Duodenal mucosa (tissue), 2 donors: ENCODE measurements around the gene ITPR1.

ENCODE experiments used
- H3K27ac ChIP-seq: one replicate; pipeline ENCODE4 v1.7.0; 2013; ENCODE audit warnings: low read depth, low read length
- H3K27me3 ChIP-seq, 2 donors: one replicate each; pipeline ENCODE4 v1.7.0; 2013; ENCODE audit warnings: low read length in 2 of 2, control low read depth in 1 of 2; ENCODE audit not compliant: insufficient read depth in 2 of 2, control insufficient read depth in 1 of 2
- H3K36me3 ChIP-seq, 2 donors: one replicate each; pipeline ENCODE4 v1.7.0; 2013; ENCODE audit warnings: low read length in 2 of 2, control low read depth in 1 of 2; ENCODE audit not compliant: insufficient read depth in 2 of 2, control insufficient read depth in 1 of 2
- H3K4me1 ChIP-seq, 2 donors: one replicate each; pipeline ENCODE4 v1.7.0; 2013; ENCODE audit warnings: low read length in 2 of 2, control low read depth in 1 of 2; ENCODE audit not compliant: insufficient read depth in 2 of 2, control insufficient read depth in 1 of 2
- H3K4me3 ChIP-seq, 2 donors: one replicate each; pipeline ENCODE4 v1.7.0; 2013; ENCODE audit warnings: low read length in 2 of 2, low read depth in 1 of 2
- H3K9ac ChIP-seq, 2 donors: one replicate each; pipeline ENCODE4 v1.7.0; 2013; ENCODE audit warnings: low read length in 2 of 2, low read depth in 1 of 2
- H3K9me3 ChIP-seq, 2 donors: one replicate each; pipeline ENCODE4 v1.7.0; 2013; ENCODE audit warnings: low read length in 2 of 2, control low read depth in 1 of 2; ENCODE audit not compliant: control insufficient read depth in 1 of 2

ITPR1 gene

GRCh38 chr3:4882548-4882947 is 389.4 kb downstream of the ITPR1 start:
- Histone ChIP-seq H3K27ac (no peak overlapping the region), H3K9ac (no peak overlapping the region), H3K9me3 (no peaks in the 10 kb centered on the region), H3K36me3 (no peaks in the 10 kb centered on the region), H3K4me3 (no peak overlapping the region), H3K4me1 (no peaks in the 10 kb centered on the region), H3K27me3 (no peaks in the 10 kb centered on the region)

GRCh38 chr3:4883011-4883410 is 389.9 kb downstream of the ITPR1 start:
- no peak overlapping the region for H3K27ac ChIP-seq
- no peaks in the 10 kb centered on the region for H3K4me1 ChIP-seq
- H3K4me3 ChIP-seq, result no peak overlapping the region
- H3K9me3 ChIP-seq, result no peaks in the 10 kb centered on the region
- no peaks in the 10 kb centered on the region for H3K27me3 ChIP-seq
- no peak overlapping the region for H3K9ac ChIP-seq
- no peaks in the 10 kb centered on the region for H3K36me3 ChIP-seq

- Histone ChIP-seq H3K4me3 (no peak overlapping the region), H3K9ac (no peak overlapping the region), H3K27ac (no peak overlapping the region), H3K4me1 (peaks cover 4 to 9% of the 10 kb centered on the region in 2 donors), H3K36me3 (no peaks in the 10 kb centered on the region), H3K27me3 (no peaks in the 10 kb centered on the region), H3K9me3 (no peaks in the 10 kb centered on the region)
Measured at GRCh38 chr3:4884888-4885287, 391.7 kb downstream of the ITPR1 start.

DNA sequence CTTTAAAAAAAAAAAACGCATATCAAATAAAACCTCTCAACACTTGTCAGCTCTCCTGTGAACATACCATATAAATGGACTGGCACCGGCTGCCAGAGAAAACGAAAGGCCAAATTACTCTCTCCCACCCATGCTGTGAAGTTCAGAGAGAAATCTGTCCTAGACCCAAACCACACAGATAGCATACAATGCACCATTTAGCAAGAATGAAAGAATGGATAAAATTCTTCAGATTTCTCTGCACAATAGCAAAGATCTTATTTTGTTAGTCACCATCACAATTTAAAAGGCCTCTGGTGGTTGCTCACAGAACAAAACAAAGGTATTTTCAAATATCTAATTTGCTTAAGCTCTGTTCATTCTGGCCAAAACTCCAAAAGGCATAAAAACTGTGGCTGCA is 392.2 kb downstream of the ITPR1 start:
- peaks cover 4 to 10% of the 10 kb centered on the region in 2 donors for H3K4me1 ChIP-seq
- H3K9me3 ChIP-seq, result no peaks in the 10 kb centered on the region
- no peak overlapping the region for H3K27ac ChIP-seq
- H3K36me3 ChIP-seq, result no peaks in the 10 kb centered on the region
- H3K4me3 ChIP-seq, result no peak overlapping the region
- no peaks in the 10 kb centered on the region for H3K27me3 ChIP-seq
- no peak overlapping the region for H3K9ac ChIP-seq

- Histone ChIP-seq H3K27me3 (no peaks in the 10 kb centered on the region), H3K4me1 (peaks cover 4 to 10% of the 10 kb centered on the region in 2 donors), H3K9ac (no peak overlapping the region), H3K9me3 (no peaks in the 10 kb centered on the region), H3K4me3 (no peak overlapping the region), H3K27ac (no peak overlapping the region), H3K36me3 (no peaks in the 10 kb centered on the region)
Measured at GRCh38 chr3:4886448-4886847, 393.3 kb downstream of the ITPR1 start.

GRCh38 chr3:4887177-4887576 is 394.0 kb downstream of the ITPR1 start:
- no peaks in the 10 kb centered on the region for H3K9me3 ChIP-seq
- no peak overlapping the region for H3K9ac ChIP-seq
- no peaks in the 10 kb centered on the region for H3K36me3 ChIP-seq
- no peak overlapping the region for H3K4me3 ChIP-seq
- peaks cover 4 to 10% of the 10 kb centered on the region in 2 donors for H3K4me1 ChIP-seq
- no peaks in the 10 kb centered on the region for H3K27me3 ChIP-seq
- no peak overlapping the region for H3K27ac ChIP-seq

DNA sequence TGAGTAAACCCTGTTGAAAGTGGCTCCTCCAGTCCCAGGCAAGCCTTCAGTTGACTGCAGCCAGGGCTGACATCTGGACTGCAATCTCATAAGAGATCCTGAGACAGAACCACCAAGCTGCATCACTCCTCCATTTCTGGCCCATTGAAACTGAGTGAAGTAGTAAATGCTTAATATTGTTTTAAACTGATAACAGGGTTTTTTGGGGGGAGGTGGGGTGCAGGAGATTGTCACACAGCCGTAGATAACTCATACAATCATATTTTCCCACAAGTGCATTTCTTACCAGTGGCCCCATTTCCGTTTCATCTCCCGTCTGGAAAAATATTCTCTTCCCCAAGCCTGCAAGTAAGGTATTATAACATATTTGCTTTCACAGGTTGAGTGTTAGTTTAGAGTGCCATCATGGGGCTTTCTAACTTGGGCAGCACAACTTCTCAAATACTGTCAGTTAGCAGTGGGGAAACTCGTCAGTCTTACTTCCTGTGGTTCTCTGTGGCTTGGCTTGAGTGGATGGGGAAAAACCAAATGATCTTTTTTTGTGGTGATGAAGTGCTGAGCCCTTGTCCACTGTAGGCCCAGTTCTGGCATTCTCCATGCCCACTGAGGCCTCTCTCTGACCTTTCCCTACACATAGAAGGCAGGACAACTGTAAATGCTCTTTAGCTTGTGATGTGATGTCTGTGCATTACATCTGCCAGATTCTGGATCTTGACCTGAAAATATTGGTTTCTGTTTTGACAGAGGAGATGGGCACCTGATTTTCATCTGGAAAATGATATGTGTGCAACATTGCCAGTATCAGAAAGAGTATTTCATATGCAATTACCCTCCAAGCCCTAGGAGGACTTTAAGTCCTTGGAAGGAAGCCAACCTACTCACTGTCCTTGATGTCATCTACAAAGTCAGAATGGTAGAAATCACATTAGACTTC is 396.0 kb downstream of the ITPR1 start:
- H3K9ac ChIP-seq, result no peak overlapping the region
- no peaks in the 10 kb centered on the region for H3K9me3 ChIP-seq
- H3K4me3 ChIP-seq, result no peak overlapping the region
- no peaks in the 10 kb centered on the region for H3K27me3 ChIP-seq
- H3K27ac ChIP-seq, result no peak overlapping the region
- no peaks in the 10 kb centered on the region for H3K36me3 ChIP-seq
- H3K4me1 ChIP-seq, result peaks cover 4 to 10% of the 10 kb centered on the region in 2 donors

GRCh38 chr3:4889896-4890295 is 396.7 kb downstream of the ITPR1 start:
- Histone ChIP-seq H3K4me3 (no peak overlapping the region), H3K36me3 (no peaks in the 10 kb centered on the region), H3K27ac (no peak overlapping the region), H3K9me3 (no peaks in the 10 kb centered on the region), H3K9ac (no peak overlapping the region), H3K27me3 (no peaks in the 10 kb centered on the region), H3K4me1 (peaks cover 4 to 10% of the 10 kb centered on the region in 2 donors)

- Histone ChIP-seq H3K27ac (no peak overlapping the region), H3K9ac (no peak overlapping the region), H3K4me1 (peaks cover 13 to 21% of the 10 kb centered on the region in 2 donors), H3K27me3 (no peaks in the 10 kb centered on the region), H3K4me3 (no peak overlapping the region), H3K36me3 (no peaks in the 10 kb centered on the region), H3K9me3 (no peaks in the 10 kb centered on the region)
Measured at GRCh38 chr3:4894891-4895530, 401.9 kb downstream of the ITPR1 start.

DNA sequence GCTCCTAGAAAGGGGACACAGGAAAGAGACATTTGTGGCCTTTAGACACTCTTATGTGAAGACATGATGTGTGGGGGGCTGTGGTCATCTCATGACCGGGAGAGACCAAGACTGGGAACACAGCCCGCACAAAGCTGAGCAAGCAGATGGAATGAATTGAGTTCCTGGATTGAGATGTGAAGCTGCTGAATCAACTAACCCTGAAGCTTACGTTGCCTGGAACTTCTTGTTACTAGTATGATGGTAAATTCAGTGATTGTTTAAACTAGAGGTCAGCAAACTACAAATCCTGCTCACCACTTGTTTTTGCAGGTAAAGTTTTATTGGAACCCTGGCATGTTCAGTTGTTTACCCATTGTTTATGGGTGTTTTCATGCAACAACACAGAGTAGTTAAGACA is 402.7 kb downstream of the ITPR1 start:
- no peaks in the 10 kb centered on the region for H3K9me3 ChIP-seq
- H3K36me3 ChIP-seq, result no peaks in the 10 kb centered on the region
- H3K9ac ChIP-seq, result no peak overlapping the region
- H3K27me3 ChIP-seq, result no peaks in the 10 kb centered on the region
- H3K4me3 ChIP-seq, result no peak overlapping the region
- peaks cover 13 to 24% of the 10 kb centered on the region in 2 donors for H3K4me1 ChIP-seq
- H3K27ac ChIP-seq, result no peak overlapping the region
